Esophagus squamous epithelium (tissue), 4 donors: ENCODE results near the gene COMTD1.

ENCODE experiments used
- CTCF ChIP-seq, 6 experiments: fragments of 450-650 bp in 4 of 6; fragments of 200-600 bp in 2 of 6; sonication (generic) in 2 of 6; IDR thresholded peaks; one replicate each; pipeline ENCODE4 v1.5.1; 2016 to 2019; ENCODE audit warnings: antibody characterized with exemption in 6 of 6, mild to moderate bottlenecking in 4 of 6, moderate library complexity in 4 of 6
- POLR2A ChIP-seq, 4 donors: fragments of 450-650 bp; IDR thresholded peaks; one replicate each; pipeline ENCODE4 v1.6.1; 2017; ENCODE audit warnings: antibody characterized with exemption in 4 of 4, mild to moderate bottlenecking in 4 of 4, moderate library complexity in 3 of 4

- TF ChIP-seq POLR2A (IDR thresholded peaks at IDR 0.05) (no peak), CTCF (IDR thresholded peaks at IDR 0.05) (no peak)
Measured at GRCh38 chr10:75233444-75234016, 2.2 kb downstream of the COMTD1 start.
